ENCODE measurements around the gene SLC2A9.

SLC2A9 gene

DNA sequence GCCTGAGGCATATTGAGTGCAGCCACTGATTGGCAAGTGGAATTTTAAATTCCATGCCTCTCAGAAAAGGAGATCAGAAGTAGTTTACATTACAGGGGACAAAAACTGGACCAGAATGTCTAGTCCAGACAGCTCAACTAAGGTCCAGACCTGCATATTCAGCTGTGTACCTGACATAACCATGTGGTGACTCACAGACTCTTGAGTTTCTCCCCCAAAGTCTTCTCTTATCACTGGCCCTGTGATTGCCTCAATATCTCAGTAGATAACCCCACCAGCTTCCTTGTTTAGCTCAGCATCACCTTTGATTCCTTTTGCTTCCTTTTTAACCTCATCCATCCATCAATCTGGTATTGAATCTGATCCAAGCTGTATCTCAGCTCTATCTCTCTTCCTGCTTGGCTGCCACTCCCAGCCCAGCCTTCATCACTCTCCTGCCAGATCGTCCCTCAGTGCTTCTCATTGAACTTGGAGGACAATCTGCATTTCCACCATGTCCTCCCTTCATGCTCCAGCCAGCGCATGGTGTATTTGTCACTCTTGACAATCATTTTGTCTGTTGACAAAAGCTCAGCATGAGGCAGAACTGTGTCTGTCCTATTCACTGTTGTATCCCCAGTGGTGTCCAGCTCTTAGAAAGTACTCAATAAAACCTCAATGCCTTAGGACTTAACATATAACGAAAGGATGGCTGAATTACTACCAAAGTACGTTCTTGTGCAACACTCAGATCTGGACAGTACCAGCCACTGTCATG is 27.8 kb upstream of the SLC2A9 start:
- Histone ChIP-seq H3K9me3 (ENCODE audit: insufficient read depth, low read length) (no peaks in the 10 kb centered on the region), H3K27me3 (ENCODE audit: low read length) (no peaks in the 10 kb centered on the region), H3F3A (ENCODE audit: insufficient read depth) (no peaks in the 10 kb centered on the region), H2AFZ (ENCODE audit: low read depth, low read length, severe bottlenecking) (no peak overlapping the region), H3K4me3 (ENCODE audit: insufficient read depth, low read length, poor library complexity, severe bottlenecking) (no peak overlapping the region), H3K4me2 (ENCODE audit: low read depth, low read length, poor library complexity, severe bottlenecking) (no peak overlapping the region), H3K9ac (ENCODE audit: low read length) (no peak overlapping the region), H4K20me1 (ENCODE audit: low read depth, low read length) (no peaks in the 10 kb centered on the region), H3K27ac (ENCODE audit: low read depth, low read length) (no peak overlapping the region), H3K9me2 (replicated peaks; ENCODE audit: insufficient read depth, low read length) (no peaks in the 10 kb centered on the region), H3K79me2 (ENCODE audit: insufficient read depth, low read length) (no peaks in the 10 kb centered on the region), H3K36me3 (ENCODE audit: low read length) (no peaks in the 10 kb centered on the region)
- TF ChIP-seq EZH2phosphoT487 (conservative IDR thresholded peaks at IDR 0.05; ENCODE audit: low read length), result no peak
- TF ChIP-seq CTCF (IDR thresholded peaks at IDR 0.05; ENCODE audit: insufficient read depth, low read length, poor library complexity, severe bottlenecking), result no peak

- Histone ChIP-seq H3K27ac (ENCODE audit: low read depth, low read length) (no peak overlapping the region), H3K4me2 (ENCODE audit: low read depth, low read length, poor library complexity, severe bottlenecking) (no peak overlapping the region), H3K9me3 (ENCODE audit: insufficient read depth, low read length) (0 out of 2 replicates have a peak, but pooled peaks cover 1% of the 10 kb centered on the region), H3K4me3 (ENCODE audit: insufficient read depth, low read length, poor library complexity, severe bottlenecking) (no peak overlapping the region), H3F3A (ENCODE audit: insufficient read depth) (no peaks in the 10 kb centered on the region), H3K9ac (ENCODE audit: low read length) (no peak overlapping the region), H3K27me3 (ENCODE audit: low read length) (no peaks in the 10 kb centered on the region), H2AFZ (ENCODE audit: low read depth, low read length, severe bottlenecking) (no peak overlapping the region), H3K79me2 (ENCODE audit: insufficient read depth, low read length) (no peaks in the 10 kb centered on the region), H4K20me1 (ENCODE audit: low read depth, low read length) (no peaks in the 10 kb centered on the region), H3K9me2 (replicated peaks; ENCODE audit: insufficient read depth, low read length) (no peaks in the 10 kb centered on the region), H3K36me3 (ENCODE audit: low read length) (no peaks in the 10 kb centered on the region)
- TF ChIP-seq EZH2phosphoT487 (conservative IDR thresholded peaks at IDR 0.05; ENCODE audit: low read length), result no peak
- TF ChIP-seq CTCF (IDR thresholded peaks at IDR 0.05; ENCODE audit: insufficient read depth, low read length, poor library complexity, severe bottlenecking), result no peak
Observed at GRCh38 chr4:10047967-10048366, 26.7 kb upstream of the SLC2A9 start.

DNA sequence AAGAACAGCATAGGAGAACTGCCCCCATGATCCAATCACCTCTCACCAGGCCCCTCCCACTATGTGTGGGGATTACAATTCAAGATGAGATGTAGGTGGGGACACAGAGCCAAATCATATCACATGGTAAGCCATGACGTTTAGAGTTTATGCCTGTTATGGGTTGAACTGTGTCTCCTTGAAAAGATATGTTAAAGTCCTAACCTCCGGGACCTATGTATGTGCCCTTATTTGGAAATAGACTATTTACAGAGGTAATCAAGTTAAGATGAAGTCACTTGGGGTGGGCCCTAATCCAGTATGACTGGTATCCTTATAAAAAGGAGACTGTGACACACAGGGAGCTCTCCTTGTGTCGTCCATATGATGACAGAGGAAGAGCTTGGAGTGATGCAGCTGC is 25.2 kb upstream of the SLC2A9 start:
- H3K27ac ChIP-seq (ENCODE audit: low read depth, low read length), result no peak overlapping the region

More for the DNA sequence above, 25.2 kb upstream of the SLC2A9 start:
- no peak overlapping the region for H3K9ac ChIP-seq (ENCODE audit: low read length)
- H3K27me3 ChIP-seq (ENCODE audit: low read length), result no peaks in the 10 kb centered on the region
- 0 out of 2 replicates have a peak, but pooled peaks cover 5% of the 10 kb centered on the region for H3K9me3 ChIP-seq (ENCODE audit: insufficient read depth, low read length)
- no peaks in the 10 kb centered on the region for H3K9me2 ChIP-seq (replicated peaks; ENCODE audit: insufficient read depth, low read length)
- H2AFZ ChIP-seq (ENCODE audit: low read depth, low read length, severe bottlenecking), result no peak overlapping the region
- H3K79me2 ChIP-seq (ENCODE audit: insufficient read depth, low read length), result no peaks in the 10 kb centered on the region
- H3K36me3 ChIP-seq (ENCODE audit: low read length), result no peaks in the 10 kb centered on the region
- H3F3A ChIP-seq (ENCODE audit: insufficient read depth), result no peaks in the 10 kb centered on the region
- H3K4me2 ChIP-seq (ENCODE audit: low read depth, low read length, poor library complexity, severe bottlenecking), result no peak overlapping the region
- TF ChIP-seq CTCF (IDR thresholded peaks at IDR 0.05; ENCODE audit: insufficient read depth, low read length, poor library complexity, severe bottlenecking) (no peak), EZH2phosphoT487 (conservative IDR thresholded peaks at IDR 0.05; ENCODE audit: low read length) (no peak)
- no peak overlapping the region for H3K4me3 ChIP-seq (ENCODE audit: insufficient read depth, low read length, poor library complexity, severe bottlenecking)
- H4K20me1 ChIP-seq (ENCODE audit: low read depth, low read length), result no peaks in the 10 kb centered on the region

Measured in SU-DHL-6 (cell line).